ENCODE data around the gene POU2AF1. TPM values are rescaled to one million over a fixed set of nuclear protein-coding genes. Genes with fewer than 3 reads are reported as not detected.
A peak's percentile ranks its signal among the peaks of the same experiment; 100 is the strongest.

The POU2AF1 gene
- total and polyA plus RNA-seq, 2 of the 13 experiments (the other 11 are each of a cell fraction or from before 2014, with no cell fraction given) = 1.9 to 3.6 TPM

DNA sequence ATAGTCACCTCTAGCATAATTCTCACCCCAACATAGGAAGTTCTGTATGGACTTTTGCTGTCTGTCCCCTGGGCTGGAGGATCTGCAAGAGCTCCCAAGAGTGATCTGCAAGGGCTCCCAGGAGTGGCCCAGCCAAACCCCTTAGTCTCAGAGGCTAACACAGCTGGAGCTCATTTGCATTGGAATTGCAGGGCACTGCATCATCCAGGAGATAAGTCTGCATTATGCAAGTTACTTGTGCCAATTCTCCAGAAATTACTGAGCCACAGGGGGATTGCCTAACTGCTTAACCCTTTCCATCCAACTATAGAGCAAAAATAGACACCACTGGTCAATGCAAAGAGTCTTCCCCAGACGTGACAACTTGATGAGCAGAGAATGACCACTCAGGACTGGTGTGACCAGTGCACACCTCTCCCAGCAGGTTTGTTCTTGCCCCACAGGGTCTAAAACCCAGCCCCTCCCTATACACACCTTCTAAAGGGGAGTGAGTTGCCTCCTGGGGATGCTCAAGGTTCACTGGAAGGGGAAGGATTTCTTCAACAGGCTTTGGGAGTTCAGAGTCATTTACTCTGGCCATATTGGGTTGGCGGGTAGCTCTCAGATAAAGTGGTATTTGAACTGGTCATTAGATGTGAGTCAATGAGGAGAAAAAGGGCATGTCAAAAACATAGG, 42.4 kb downstream of the POU2AF1 start (continued):
- TF ChIP-seq, protein P1, sequence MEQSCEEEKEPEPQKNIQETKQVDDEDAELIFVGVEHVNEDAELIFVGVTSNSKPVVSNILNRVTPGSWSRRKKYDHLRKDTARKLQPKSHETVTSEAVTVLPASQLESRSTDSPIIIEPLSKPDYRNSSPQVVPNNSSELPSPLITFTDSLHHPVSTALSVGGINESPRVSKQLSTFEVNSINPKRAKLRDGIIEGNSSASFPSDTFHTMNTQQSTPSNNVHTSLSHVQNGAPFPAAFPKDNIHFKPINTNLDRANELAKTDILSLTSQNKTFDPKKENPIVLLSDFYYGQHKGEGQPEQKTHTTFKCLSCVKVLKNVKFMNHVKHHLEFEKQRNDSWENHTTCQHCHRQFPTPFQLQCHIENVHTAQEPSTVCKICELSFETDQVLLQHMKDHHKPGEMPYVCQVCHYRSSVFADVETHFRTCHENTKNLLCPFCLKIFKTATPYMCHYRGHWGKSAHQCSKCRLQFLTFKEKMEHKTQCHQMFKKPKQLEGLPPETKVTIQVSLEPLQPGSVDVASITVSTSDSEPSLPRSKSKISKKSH (CRISPR knock-in tag; IDR thresholded peaks at IDR 0.05; ENCODE audit: borderline replicate concordance) = no peak
- no peak for TF ChIP-seq MATR3 (CRISPR knock-in tag; IDR thresholded peaks at IDR 0.05)
- TF ChIP-seq, protein P2, sequence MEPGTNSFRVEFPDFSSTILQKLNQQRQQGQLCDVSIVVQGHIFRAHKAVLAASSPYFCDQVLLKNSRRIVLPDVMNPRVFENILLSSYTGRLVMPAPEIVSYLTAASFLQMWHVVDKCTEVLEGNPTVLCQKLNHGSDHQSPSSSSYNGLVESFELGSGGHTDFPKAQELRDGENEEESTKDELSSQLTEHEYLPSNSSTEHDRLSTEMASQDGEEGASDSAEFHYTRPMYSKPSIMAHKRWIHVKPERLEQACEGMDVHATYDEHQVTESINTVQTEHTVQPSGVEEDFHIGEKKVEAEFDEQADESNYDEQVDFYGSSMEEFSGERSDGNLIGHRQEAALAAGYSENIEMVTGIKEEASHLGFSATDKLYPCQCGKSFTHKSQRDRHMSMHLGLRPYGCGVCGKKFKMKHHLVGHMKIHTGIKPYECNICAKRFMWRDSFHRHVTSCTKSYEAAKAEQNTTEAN (CRISPR knock-in tag; conservative IDR thresholded peaks at IDR 0.05) = no peak
- no peak for TF ChIP-seq ZNF660 (CRISPR knock-in tag; IDR thresholded peaks at IDR 0.05; ENCODE audit: borderline replicate concordance, low read depth)
- TF ChIP-seq NBN (conservative IDR thresholded peaks at IDR 0.05) = no peak
- TF ChIP-seq NR2F2 (IDR thresholded peaks at IDR 0.05; ENCODE audit: borderline replicate concordance, low read depth) = no peak
- no peak for TF ChIP-seq ZNF562 (CRISPR knock-in tag; IDR thresholded peaks at IDR 0.05; ENCODE audit: borderline replicate concordance)
- no peak for TF ChIP-seq SMARCE1 (IDR thresholded peaks at IDR 0.05; ENCODE audit: borderline replicate concordance)
- 0 out of 2 replicates have a peak, but pooled peaks have one; percentile 12 for TF ChIP-seq BHLHE40 (IDR thresholded peaks at IDR 0.05; ENCODE audit: low read length)
- no peak for TF ChIP-seq JUNB (CRISPR knock-in tag; IDR thresholded peaks at IDR 0.05; ENCODE audit: borderline replicate concordance)
- no peak for TF ChIP-seq NKX3-1 (CRISPR knock-in tag; IDR thresholded peaks at IDR 0.05)
- peak; percentile 67 for TF ChIP-seq FOSL2 (CRISPR knock-in tag; IDR thresholded peaks at IDR 0.05)
- TF ChIP-seq RBM39 (IDR thresholded peaks at IDR 0.05; ENCODE audit: low read depth, low read length, poor library complexity, severe bottlenecking) = no peak
- TF ChIP-seq, protein P3, sequence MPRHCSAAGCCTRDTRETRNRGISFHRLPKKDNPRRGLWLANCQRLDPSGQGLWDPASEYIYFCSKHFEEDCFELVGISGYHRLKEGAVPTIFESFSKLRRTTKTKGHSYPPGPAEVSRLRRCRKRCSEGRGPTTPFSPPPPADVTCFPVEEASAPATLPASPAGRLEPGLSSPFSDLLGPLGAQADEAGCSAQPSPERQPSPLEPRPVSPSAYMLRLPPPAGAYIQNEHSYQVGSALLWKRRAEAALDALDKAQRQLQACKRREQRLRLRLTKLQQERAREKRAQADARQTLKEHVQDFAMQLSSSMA (CRISPR knock-in tag; IDR thresholded peaks at IDR 0.05) = no peak
- no peak for TF ChIP-seq SP5 (CRISPR knock-in tag; IDR thresholded peaks at IDR 0.05; ENCODE audit: borderline replicate concordance, low read depth)
- TF ChIP-seq HDAC2 (CRISPR knock-in tag; IDR thresholded peaks at IDR 0.05) = peak; percentile 20; the same call in 1 of the 2 replicates
- no peak for TF ChIP-seq ZNF891 (CRISPR knock-in tag; IDR thresholded peaks at IDR 0.05)
- TF ChIP-seq RARA (CRISPR knock-in tag; IDR thresholded peaks at IDR 0.05) = 0 out of 2 replicates have a peak, but pooled peaks have one; percentile 30
- TF ChIP-seq, protein P4, sequence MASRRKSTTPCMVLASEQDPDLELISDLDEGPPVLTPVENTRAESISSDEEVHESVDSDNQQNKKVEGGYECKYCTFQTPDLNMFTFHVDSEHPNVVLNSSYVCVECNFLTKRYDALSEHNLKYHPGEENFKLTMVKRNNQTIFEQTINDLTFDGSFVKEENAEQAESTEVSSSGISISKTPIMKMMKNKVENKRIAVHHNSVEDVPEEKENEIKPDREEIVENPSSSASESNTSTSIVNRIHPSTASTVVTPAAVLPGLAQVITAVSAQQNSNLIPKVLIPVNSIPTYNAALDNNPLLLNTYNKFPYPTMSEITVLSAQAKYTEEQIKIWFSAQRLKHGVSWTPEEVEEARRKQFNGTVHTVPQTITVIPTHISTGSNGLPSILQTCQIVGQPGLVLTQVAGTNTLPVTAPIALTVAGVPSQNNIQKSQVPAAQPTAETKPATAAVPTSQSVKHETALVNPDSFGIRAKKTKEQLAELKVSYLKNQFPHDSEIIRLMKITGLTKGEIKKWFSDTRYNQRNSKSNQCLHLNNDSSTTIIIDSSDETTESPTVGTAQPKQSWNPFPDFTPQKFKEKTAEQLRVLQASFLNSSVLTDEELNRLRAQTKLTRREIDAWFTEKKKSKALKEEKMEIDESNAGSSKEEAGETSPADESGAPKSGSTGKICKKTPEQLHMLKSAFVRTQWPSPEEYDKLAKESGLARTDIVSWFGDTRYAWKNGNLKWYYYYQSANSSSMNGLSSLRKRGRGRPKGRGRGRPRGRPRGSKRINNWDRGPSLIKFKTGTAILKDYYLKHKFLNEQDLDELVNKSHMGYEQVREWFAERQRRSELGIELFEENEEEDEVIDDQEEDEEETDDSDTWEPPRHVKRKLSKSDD (CRISPR knock-in tag; IDR thresholded peaks at IDR 0.05; ENCODE audit: low read depth) = no peak
- no peak for TF ChIP-seq SYNCRIP (IDR thresholded peaks at IDR 0.05; ENCODE audit: insufficient read depth, low read depth, low read length)
- no peak for TF ChIP-seq ZNF552 (CRISPR knock-in tag; IDR thresholded peaks at IDR 0.05; ENCODE audit: borderline replicate concordance)
- TF ChIP-seq ZNF766 (CRISPR knock-in tag; IDR thresholded peaks at IDR 0.05; ENCODE audit: borderline replicate concordance) = no peak
